OCI-LY7 (cell line): ENCODE data around the gene BRD9.

Source experiments
- EZH2phosphoT487 ChIP-seq: fragments of 200-600 bp; sonication (generic); IDR thresholded peaks from 2 replicates; pipeline ENCODE4 v1.6.1; 2018; ENCODE audit warnings: low read depth, borderline replicate concordance, mild to moderate bottlenecking, mixed run types, antibody characterized with exemption, low read length, moderate library complexity, mixed read lengths
- TF ChIP-seq, protein P1 (sequence below): fragments of 200-600 bp; sonication (generic); conservative IDR thresholded peaks from 2 replicates; pipeline ENCODE4 v1.5.1; 2014; ENCODE audit warnings: mild to moderate bottlenecking, antibody characterized with exemption, low read length, moderate library complexity, mixed read lengths

GRCh38 chr5:885529-885928, 7.1 kb downstream of the BRD9 start:
- TF ChIP-seq, protein P1, sequence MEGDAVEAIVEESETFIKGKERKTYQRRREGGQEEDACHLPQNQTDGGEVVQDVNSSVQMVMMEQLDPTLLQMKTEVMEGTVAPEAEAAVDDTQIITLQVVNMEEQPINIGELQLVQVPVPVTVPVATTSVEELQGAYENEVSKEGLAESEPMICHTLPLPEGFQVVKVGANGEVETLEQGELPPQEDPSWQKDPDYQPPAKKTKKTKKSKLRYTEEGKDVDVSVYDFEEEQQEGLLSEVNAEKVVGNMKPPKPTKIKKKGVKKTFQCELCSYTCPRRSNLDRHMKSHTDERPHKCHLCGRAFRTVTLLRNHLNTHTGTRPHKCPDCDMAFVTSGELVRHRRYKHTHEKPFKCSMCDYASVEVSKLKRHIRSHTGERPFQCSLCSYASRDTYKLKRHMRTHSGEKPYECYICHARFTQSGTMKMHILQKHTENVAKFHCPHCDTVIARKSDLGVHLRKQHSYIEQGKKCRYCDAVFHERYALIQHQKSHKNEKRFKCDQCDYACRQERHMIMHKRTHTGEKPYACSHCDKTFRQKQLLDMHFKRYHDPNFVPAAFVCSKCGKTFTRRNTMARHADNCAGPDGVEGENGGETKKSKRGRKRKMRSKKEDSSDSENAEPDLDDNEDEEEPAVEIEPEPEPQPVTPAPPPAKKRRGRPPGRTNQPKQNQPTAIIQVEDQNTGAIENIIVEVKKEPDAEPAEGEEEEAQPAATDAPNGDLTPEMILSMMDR: no peak
- no peak for TF ChIP-seq EZH2phosphoT487
